ENCODE measurements around the gene SSBP3.

DNA sequence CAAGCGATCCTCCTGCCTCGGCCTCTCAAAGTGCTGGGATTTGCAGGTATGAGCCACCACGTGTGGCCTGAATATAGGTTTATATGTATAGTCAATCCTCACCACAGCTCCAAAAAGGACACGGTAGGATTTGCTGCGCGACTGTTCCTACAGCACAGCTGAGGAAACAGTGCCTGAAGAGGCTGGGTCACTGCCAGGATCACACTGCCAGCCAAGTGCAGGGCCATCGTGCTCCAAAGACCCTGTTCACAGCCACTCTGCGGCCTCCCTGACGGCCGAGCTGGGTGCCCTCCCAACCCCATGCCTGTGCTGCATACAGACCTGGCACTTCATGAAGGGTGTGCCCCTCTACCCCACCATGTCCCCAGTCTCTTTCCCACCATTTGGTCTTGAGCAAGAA, 134.9 kb downstream of the SSBP3 start:
- no peak for TF ChIP-seq ZBTB42 (CRISPR knock-in tag; IDR thresholded peaks at IDR 0.05)
- no peak for TF ChIP-seq RAD21 (CRISPR knock-in tag; IDR thresholded peaks at IDR 0.05)
- TF ChIP-seq ISL2 (CRISPR knock-in tag; IDR thresholded peaks at IDR 0.05): no peak
- TF ChIP-seq FOXJ3 (CRISPR knock-in tag; IDR thresholded peaks at IDR 0.05; ENCODE audit: borderline replicate concordance): no peak
